CD4-positive, alpha-beta T cell treated with Interferon alpha-2 for 1 hour (primary cell): Measurements from ENCODE around the gene UBASH3A.
"Not testable (repeated sequence)": the region's sequence is repeated elsewhere in the genome, so short reads cannot be mapped to it uniquely, and the experiment has no call there.

ENCODE experiments used
- DNase-seq, 2 donors: peaks; one replicate each; pipeline ENCODE4 v3.0.0-alpha.2; 2020 to 2022

UBASH3A gene

DNA sequence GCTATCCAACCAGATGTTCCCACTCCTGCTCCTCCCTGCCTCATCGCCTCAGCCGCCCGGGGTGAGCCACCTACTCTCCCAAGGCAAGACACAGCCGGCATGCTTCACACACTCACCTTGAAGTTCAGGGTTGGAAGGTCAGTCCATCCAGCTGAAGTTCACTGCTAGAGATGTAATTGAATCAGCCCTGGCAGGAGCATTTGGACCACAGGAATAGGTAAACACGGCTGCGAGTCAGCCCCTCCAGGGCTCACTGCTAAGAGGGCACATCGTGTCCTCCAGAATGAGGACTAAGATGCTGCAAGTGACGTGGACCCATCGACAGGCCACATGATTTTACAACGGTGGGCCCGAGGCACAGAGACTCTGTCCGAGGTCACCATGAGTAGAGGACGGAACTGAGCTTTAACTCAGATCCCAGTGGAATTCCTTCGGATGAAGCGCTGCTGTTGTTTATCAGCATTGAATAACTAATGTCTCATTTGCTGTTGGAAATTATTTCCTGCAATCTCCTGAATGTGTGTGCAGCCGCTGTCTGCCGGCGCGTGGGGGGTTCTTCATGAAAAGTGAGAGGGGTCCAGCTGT, 50.4 kb downstream of the UBASH3A start:
- no peak for DNase-seq

DNA sequence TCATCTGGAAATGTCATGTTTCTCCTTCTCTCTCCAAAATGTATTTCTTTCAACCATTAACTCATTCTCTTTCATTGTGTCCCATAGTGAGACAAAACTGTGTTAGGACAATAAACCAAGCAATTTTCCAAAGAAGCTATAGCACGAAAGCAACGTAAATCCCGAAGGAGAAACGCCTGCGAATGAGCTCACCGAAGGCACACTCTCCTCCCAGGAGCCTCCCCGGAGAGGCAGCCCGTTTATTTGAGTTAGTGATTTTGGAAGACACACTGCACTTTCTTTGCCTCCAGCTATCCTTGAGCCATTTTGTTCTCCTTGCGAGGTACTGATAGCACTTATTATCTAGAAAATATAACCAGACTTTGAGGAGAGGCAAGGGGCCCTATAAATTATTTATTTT, 51.1 kb downstream of the UBASH3A start:
- no peak for DNase-seq

DNA sequence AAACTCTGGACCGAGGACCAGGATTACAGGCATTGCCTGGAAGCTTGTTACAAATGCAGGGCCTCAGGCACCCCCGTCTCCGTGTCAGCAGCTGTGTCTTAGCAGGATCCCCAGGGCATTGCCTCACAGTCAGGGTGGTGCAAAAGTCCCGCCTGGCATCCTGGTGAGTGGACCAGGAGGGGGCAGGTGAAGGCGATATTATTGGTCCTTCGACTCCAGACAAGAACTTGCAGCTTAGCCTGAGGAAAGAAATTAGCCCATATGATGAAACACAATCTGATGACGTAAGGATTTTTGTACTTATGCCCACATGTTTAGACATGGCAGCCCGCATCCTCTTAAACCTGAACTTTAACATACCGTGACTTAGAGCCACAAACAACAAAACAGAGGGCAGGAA, 51.5 kb downstream of the UBASH3A start:
- DNase-seq, result no peak

DNA sequence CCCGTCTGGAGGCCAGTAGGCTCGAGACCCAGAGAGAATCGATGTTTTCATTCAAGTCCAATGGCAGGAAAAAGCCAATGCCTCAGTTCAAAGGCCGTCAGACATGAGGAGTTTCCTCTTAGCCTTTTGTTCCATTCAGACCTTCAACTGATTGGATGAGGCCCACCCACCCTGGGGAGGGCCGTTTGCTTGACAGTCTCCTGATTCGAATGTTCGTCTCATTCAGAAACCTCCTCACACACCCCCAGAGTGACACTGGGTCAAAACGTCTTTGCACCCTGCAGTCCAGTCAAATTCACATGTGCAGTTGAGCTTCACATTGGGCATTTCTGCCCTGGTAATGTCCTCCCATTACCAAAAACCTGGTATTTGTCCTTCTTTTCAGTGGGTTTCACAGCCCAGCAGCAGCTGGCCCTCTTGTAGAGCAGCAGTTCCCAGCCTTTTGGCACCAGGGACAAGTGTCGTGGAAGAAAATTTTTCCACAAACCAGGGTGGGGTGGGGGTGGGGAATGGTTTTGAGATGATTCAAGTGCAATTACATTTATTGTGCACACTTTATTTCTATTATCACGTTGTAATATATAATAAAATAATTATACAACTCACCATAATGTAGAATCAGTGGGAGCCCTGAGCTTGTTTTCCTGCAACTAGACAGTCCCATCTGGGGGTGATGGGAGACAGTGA, 52.2 kb downstream of the UBASH3A start:
- DNase-seq, result no peak

DNA sequence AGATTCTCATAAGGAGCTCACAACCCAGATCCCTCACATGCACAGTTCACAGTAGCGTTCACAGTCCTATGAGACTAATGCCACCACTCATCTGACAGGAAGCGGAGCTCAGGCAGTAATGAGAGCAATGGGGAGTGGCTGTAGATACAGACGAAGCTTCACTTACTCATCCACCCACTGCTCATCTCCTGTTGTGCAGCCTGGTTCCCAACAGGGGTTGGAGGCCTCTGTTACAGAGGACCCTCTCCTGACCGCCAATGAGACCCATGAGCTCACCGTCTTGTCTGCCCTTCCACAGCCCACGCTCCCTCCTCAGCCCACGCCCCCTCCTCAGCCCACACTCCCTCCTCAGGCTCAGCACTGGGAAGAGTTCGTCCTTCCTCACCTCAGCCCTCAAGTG, 52.8 kb downstream of the UBASH3A start:
- peak in 1 of 2 donors; percentile 49 for DNase-seq

DNA sequence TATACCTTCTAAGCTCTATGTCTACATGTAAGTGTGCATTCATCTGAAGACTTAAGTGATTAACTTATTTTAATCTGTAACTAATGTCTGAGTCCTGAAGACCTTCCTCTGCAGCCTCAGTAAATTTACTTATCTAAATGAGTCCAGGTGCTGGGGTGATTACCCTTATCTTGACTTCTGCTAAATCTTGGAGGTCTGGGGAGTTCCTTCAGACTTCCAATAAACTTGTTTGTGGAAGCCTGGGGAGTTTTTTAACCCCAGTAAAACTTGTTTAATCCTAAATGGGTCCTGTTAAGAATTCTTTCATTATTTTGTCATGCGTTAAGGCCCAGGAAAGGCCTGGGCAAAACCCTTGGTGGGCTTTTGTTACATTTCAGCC, 55.4 kb downstream of the UBASH3A start:
- DNase-seq, result no peak

DNA sequence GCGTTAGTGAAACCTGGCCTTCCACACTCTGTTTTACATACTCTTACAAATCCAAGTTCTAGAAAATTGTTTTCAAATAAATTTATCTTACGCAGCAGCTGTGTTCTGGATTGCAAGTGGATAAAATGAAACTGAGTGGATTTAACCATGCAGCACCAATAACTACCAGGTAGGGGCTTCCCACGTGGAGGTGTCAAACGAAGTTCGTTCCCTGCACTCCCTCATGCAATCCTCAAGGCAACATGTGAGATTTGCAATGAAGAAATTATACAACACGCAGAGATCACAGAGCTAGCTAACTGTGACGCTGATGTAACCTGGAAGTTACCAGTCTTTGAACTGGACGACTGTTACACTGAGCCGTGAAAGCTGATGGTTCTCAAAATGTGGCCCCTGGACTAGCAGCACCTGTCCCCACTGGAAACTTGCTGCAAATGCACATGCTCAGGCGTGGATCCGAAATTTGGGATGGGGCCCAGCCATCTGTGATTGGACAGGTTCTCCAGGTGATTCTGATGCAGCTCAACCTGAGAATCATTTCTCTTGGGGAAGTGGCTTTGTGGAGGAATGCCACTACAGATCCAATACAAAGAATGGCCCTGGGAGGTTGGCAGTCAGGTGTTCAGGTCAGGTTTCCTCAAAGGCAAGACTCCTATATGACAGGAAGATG, 56.0 kb downstream of the UBASH3A start:
- DNase-seq, result no peak

DNA sequence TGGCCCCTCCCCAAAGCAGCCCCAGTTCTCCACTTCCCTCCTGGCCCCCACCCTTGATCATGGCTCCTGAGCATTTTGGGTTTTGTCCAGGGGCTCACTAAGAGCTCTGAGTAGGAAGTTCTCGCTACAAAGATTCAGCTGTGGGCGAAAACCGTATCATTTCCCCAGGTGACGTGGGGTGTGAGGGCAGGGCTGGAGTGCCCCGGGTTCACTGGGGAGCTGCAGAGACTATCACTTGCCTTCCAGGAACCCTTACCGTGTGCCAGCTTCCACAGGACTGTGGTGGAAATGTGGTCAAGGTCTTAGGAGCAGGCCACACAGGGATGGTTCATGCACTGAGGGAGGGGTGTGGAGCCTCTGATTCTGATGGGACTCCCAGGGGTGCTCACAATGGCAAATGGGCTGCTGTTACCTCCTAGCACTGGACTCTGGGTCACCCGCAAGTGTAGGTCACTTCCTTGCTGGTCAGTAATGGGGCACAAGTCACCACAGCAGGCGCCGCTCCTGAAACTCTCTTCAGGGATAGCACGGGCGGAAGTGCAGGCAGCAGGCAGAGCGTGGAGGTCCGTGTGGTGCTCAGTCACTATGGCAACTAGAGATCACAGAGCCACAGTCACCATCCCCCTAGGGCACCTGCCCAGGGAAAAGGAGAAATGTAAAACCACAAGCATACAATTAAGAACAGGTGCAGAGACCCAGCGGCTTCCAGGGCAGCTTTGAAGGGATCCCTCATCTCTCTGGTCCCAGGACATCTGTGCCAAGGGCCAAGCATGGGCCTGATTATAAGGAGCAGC, 56.9 kb downstream of the UBASH3A start:
- peak; percentile 64 to 78 for DNase-seq

DNA sequence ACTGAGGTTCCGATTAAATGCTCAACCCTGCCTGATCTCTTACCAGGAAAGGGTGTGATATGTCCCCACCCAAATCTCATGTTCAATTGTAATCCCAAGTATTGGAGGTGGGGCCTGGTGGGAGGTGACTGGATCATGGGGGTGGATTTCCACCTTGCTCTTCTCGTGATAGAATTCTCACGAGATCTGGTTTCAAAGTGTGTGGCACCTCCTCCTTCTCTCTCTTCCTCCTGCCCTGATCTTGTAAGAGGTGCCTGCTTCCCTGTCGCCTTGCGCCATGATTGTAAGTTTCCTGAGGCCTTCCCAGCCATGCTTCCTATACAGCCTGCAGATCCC, 57.5 kb downstream of the UBASH3A start:
- no peak for DNase-seq

DNA sequence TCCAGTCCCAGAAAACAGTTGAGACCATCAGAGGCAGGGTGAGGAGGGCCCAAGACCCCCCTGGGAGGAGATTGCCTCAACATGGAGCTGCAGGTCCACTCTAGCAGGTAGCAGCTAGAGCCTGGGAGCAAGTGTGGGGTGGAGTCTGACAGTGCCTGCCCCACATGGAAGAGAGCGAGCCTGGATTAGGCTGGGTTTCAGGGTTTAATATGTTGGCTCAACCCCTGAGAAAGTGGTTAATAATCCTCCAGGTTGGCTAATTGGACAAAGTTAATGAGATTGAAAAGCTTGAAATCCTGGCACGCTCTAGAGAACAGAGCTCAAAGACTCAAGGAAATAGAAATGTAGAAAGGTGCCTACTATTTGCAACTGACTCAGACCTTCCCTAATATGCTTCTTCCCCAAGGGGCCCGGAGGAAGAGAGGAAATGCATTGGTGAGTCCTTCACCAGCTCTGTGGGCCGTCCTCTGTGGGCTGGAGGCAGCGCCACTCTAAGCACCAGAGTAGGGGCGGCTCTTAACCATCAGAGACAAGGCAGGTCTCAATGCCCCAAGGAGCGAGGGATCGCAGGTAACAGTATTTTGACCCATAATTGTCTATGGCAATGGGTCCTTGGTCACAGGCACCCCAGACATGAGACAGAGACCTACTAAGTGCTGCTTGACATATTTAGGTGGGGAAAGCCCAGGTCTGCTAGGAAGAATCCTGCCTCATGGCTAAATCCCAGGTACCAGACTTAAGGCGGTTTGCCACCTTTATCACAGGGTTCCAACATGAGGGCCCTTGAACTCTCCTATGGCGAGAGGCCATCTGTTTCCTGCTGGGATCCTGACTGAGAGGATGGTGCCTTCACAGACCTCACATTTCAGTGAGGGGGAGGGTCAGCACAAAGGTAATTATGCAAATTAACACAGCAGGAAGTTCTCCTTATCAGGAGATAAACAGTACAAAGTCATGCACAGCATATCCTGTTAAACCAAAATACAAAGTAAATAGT, 58.5 kb downstream of the UBASH3A start:
- no peak for DNase-seq

DNA sequence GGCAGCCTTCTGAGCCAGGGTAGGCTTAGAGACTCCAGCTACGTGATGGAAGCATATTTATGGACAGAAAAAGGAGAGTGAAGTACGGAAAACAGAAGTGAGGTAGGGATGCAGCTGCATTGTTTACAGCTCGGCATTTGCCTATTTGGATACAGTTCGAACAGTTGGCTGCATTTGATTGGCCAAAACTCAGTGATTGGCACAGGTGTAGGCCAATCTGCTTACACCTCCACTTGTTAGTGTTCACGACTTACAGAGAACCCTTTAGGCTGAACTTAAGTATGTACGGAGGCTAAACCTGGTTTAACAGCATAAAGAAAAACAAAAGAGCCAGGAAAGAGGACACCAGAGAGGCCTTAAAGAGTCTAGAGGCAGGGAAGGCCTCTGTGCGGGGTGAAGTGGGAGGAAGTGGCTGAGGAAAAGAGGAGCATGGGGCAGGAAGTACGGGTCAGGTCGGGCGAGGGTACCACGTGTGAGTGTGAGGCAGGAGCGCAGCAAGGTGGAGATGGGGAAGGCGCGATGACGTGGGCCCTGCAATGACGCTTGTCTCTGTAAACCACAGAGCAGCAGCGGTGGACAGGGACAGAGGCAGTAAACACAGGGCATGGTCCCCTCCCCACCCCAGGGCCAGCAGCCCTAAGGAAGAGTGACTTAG, 60.3 kb downstream of the UBASH3A start:
- peak; percentile 73 to 85 for DNase-seq

DNA sequence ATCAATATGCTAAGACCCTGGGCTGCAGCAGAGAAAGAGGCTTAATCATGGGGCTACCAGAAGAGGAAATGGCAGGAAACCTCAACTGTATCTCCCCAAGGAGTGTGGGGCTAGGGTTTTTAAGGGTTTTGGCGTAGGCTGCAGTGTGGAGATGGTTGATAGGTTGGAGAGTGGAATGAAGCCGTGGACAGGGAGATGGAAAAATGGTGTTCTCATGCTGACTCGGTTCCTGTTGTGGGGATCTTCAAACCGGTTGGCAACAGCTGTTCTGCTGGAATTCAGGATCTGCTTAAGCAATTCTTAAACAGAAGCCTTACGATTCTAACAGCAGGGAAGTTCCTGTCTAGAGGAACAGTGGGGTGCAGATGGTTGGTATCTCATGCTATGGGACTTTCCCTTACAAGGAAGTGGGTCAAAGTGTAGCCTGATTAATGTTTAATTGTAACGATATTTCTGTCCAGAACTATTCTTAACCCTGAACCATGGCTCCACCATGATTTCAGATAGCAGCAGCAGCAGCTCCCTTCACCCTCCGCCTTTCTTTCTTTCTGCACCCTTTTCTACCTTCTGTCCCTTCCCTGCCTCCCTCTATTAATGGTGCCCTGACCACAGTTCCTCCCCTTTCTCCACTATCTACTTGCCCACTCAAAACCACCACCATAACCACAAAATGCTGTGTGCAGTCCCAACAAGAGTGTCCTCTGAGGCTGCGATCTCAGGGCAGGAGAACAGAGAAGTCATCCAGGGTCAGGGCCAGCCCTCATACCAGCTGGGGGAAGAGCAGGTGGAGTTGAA, 61.5 kb downstream of the UBASH3A start:
- DNase-seq, result peak in 1 of 2 donors; percentile 21

DNA sequence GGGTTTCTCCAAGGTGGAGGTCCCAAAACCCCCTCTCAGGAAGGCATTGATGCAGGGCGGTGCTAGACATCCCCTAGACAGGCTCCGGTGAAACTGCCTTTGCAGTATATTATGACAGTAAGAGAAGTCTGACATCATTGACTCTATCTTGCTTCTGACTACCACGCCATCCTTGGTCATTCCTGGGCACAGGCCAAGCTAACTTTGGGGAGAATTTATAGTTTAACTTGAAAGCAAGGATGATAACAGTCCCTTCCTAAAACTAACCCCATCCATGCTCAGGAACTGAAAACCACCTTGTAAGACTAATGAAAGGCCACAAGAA, 62.1 kb downstream of the UBASH3A start:
- no peak for DNase-seq

DNA sequence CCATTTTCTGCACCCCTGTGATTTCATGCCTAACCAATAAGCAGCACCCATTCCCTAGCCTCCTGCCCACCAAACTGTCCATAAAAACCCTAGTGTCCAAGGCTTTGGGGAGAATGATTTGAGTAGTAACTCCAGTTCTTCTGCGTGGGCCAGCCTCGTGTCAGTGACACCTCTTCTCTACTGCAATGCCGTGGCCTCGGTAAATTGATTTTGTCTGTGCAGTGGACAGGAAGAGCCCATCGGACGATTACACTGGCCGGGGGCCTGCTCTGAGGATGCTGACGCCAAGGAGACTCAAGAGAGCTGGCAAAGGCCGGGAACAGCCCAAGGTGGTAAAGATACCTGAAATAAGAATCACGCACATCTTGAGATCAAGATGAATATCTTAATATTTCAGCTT, 63.0 kb downstream of the UBASH3A start:
- no peak for DNase-seq

DNA sequence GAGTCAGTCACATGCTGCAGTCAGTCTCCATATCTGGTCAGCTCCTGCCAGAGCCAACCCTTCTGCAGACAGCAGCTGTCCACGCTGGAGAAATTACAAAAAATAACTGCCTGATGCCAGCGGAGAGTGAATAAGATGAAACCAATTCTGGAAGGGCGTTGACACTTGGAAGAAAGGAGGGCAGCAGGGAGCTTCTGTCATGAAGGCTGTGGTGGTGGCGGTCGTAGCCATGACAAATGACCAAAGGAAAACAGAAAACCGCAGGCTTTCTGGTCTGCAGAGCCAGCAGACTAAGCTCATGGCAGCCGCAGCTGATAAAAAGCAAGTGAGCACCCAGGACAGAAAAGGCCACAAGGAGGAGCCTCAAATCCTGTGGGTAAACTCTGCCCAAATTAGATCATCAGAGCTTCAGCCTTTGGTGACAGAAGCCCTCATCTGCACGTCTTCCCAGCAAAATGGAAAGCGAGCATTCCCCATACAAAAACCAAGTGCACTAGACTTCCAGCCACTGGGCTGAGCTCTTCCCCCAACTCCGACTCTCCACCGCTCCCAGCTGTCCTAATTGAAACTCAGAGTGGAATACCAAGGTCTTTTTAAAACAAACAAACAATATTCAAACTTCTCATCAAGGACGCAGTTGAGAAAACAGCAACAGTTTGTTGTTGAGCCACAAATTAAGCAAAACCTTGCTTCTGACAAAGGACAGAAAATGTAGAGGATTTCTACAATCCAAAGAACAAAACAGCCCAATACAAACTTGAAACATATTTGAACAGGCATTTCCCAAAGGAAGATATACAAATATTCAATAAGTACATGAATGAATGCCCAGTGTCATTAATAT, 63.7 kb downstream of the UBASH3A start:
- peak; percentile 10 to 25 for DNase-seq

DNA sequence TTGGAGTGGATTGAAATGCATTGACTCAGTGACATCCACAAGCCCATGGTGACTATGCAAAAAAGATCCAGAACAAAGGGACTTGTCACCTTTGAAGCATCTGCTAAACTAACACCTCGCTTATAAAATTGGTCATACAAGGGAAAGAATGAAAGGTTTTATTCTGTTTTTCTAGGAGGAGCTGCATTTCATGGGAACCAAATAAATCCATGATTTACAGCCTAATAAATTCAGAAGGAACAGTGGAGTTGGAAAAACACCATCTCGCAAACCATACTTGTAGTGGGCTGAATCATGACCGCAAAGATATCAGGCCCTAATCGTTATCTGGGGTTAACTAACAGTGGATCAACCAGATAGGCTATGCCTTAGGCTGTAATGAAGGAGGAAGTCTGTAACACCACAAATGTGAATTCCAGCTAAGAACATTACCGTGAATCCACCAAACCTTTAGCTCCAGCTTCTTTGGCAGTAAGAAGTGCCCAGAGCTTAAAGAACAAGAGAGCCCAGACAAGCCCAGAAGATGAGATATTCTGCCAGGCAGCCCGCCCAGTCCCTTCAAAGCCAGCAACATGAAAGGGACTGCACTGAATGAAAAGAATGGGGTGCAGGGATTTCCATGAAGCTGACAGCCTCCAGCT, 64.9 kb downstream of the UBASH3A start:
- DNase-seq, result no peak

DNA sequence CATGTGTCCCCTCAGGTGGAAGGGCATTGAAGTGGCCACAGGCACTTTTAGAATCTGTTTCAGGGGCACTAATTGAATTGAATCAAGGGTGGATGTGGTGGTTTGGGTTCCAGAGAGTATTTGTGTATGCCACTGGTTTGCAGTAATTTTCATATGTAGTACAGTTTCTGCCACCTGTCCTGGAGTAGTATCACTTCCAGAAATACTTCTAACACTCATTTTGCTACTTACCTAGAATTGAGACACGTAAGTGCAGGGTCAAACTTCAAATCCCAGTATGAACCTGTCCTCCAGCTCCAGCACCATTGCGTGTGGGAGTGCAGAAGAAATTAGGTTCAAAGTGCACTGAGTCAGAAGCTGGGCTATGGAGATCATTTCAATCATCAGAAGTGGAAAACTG, 65.6 kb downstream of the UBASH3A start:
- no peak for DNase-seq

DNA sequence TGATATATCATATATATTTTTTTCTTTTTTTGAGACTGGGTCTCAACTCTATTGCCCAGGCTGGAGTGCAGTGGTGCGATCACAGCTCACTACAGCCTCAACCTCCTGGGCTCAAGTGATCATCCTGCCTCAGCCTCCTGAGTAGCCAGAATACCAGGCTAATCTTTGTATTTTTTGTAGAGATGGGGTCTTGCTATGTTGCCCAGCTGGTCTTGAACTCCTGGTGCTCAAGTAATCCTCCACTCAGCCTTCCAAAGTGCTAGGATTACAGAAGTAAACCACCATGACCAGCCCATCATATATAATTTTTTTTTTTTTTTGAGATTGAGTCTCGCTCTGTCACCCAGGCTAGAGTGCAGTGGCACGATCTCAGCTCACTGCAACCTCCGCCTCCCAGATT, 66.0 kb downstream of the UBASH3A start:
- not testable (repeated sequence) for DNase-seq

DNA sequence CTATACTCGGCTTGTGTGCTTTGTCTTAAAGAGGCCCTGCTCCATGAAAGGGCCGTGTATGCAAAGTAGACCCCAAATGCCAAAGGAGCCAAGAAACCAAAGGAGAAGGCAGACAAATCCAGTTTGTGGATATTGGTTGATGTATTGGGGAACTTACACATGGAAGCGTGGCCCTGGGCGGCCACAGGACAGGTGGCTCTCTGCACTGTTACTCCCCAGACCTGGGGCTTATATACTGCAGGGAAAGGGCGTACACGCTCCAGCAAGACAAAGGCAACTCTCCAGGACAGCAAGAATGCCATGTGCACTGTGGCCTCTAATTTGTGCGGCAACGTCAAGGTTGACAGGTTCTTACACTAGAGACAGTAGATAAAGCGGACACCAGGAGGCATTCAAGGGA, 67.5 kb downstream of the UBASH3A start:
- no peak for DNase-seq
